ENCODE data around the gene PPP1CA. TPM values are rescaled to one million over a fixed set of nuclear protein-coding genes. Genes with fewer than 3 reads are reported as not detected.

The PPP1CA gene
- total RNA-seq, 1 donor from 2014 or later: 134 TPM

DNA sequence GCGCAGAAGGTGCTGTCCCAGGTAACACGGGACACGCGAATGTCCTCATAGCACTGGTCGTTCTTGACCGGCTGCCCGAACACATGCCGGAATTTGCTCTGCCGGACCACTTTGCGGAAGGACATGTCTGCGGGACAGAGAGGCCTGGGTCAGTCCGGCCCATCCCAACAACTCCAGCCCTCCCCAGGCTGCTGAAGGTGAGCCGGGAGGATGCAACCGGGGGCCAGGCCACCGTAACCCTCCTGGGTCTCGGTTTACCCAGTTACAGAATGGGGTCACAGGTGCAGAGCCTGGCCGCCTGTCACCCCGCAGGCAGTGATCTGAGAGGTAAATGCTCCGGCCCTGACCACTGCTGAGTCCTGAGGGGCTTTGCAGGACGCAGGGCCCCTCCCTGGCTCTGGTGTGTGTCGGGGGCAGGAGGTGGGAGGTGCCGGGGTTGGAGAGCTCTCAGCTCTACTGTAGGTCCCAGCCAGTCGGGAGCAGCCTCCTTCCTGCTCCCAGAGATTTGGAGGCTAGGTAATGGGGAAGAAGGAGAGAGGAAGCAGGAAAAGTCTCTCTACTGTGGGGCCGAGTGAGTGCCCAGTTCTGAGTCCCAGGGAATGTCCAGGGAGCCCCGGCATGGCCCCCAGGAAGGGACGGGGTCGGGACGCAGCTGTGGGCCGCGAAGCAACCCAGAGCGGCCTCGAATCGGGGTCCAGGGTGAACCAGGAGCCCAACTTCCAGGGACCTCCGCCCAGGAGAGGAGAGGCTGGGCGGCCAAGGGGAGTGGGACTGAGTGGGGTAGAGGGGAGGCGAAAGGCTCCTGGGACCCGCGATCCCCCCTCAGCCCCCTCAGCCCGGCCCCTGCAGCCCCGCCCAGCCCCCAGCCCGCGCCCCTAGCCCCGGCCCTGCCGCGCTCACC, 41.1 kb upstream of the PPP1CA start:
- no peaks in the 10 kb centered on the region for H3K27me3 ChIP-seq
- H3K4me3 ChIP-seq: peak overlapping the region; percentile 92
- H3K27ac ChIP-seq: peak overlapping the region; percentile 94
- TF ChIP-seq, protein P1, sequence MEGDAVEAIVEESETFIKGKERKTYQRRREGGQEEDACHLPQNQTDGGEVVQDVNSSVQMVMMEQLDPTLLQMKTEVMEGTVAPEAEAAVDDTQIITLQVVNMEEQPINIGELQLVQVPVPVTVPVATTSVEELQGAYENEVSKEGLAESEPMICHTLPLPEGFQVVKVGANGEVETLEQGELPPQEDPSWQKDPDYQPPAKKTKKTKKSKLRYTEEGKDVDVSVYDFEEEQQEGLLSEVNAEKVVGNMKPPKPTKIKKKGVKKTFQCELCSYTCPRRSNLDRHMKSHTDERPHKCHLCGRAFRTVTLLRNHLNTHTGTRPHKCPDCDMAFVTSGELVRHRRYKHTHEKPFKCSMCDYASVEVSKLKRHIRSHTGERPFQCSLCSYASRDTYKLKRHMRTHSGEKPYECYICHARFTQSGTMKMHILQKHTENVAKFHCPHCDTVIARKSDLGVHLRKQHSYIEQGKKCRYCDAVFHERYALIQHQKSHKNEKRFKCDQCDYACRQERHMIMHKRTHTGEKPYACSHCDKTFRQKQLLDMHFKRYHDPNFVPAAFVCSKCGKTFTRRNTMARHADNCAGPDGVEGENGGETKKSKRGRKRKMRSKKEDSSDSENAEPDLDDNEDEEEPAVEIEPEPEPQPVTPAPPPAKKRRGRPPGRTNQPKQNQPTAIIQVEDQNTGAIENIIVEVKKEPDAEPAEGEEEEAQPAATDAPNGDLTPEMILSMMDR (IDR thresholded peaks at IDR 0.05): no peak
- intact Hi-C loops (cut with DNase I): no loop called here
- peaks cover 24% of the 10 kb centered on the region for H3K4me1 ChIP-seq
- peaks cover 14% of the 10 kb centered on the region for H3K36me3 ChIP-seq
- no peak for DNase-seq
- ATAC-seq: peak; percentile 1
- no peaks in the 10 kb centered on the region for H3K9me3 ChIP-seq

DNA sequence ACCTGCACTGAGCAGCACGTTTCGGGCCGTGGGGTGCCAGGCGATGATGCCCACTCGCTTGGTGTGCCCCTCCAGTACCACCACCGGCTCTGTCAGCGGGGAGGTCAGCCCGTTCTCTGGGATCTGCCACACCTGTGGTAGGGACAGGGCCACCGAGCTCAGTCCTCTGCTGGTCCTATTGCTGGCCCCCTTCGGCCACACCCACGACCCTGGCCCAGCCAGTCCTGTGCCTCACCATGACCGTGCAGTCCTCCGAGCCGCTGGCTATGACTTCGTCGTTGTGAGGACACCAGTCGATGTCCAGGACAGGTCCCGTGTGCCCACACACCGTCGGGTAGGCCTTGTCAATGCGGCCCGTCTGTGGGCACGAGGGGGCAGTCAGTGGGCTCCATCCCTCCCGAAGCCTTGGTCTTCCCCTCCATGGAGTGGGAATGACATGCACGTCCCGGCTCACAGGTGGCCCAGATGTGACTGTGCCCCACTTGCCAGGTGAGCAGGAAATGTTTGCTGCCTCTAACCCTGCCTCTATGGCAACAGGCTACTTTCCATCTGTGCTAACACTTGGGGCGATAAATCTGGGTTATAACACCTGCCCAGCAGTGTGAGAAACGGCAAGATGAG, 40.2 kb upstream of the PPP1CA start:
- no peak for ATAC-seq
- intact Hi-C loops (cut with DNase I): no loop called here

DNA sequence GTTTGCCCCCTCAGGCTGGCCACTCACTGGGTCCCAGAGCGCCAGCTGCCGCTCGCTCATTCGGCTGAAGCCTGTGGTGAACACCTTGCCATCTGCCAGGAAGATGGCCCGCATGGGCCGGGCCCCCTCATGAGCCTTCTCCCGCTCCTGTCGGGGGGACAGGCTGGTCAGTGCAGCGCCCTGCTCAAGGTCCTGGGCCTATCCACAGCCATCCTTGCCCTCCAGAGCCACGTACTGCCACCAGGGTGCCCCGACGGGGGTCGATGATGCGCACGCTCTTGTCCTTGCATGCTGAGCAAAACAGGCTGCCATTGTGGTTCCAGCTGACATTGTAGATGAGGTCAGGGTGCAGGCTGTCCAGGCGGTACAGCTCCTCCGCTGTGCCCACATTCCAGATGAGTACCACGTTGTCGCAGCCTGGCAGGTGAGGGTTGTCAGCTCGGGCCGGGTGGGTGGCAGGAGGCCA, 39.5 kb upstream of the PPP1CA start:
- TF ChIP-seq, protein P1 (IDR thresholded peaks at IDR 0.05): no peak
- H3K36me3 ChIP-seq: peaks cover 18% of the 10 kb centered on the region
- peaks cover 24% of the 10 kb centered on the region for H3K4me1 ChIP-seq
- intact Hi-C loops (cut with DNase I): no loop called here
- no peak overlapping the region for H3K27ac ChIP-seq
- no peak overlapping the region for H3K4me3 ChIP-seq
- DNase-seq: no peak
- H3K9me3 ChIP-seq: no peaks in the 10 kb centered on the region
- no peak for ATAC-seq
- H3K27me3 ChIP-seq: no peaks in the 10 kb centered on the region

More for the DNA sequence above, 40.2 kb upstream of the PPP1CA start:
- Histone ChIP-seq H3K27ac (no peak overlapping the region), H3K4me1 (peaks cover 24% of the 10 kb centered on the region), H3K27me3 (no peaks in the 10 kb centered on the region), H3K9me3 (no peaks in the 10 kb centered on the region), H3K4me3 (no peak overlapping the region), H3K36me3 (peaks cover 18% of the 10 kb centered on the region)
- TF ChIP-seq, protein P1 (IDR thresholded peaks at IDR 0.05): no peak
- DNase-seq: no peak

DNA sequence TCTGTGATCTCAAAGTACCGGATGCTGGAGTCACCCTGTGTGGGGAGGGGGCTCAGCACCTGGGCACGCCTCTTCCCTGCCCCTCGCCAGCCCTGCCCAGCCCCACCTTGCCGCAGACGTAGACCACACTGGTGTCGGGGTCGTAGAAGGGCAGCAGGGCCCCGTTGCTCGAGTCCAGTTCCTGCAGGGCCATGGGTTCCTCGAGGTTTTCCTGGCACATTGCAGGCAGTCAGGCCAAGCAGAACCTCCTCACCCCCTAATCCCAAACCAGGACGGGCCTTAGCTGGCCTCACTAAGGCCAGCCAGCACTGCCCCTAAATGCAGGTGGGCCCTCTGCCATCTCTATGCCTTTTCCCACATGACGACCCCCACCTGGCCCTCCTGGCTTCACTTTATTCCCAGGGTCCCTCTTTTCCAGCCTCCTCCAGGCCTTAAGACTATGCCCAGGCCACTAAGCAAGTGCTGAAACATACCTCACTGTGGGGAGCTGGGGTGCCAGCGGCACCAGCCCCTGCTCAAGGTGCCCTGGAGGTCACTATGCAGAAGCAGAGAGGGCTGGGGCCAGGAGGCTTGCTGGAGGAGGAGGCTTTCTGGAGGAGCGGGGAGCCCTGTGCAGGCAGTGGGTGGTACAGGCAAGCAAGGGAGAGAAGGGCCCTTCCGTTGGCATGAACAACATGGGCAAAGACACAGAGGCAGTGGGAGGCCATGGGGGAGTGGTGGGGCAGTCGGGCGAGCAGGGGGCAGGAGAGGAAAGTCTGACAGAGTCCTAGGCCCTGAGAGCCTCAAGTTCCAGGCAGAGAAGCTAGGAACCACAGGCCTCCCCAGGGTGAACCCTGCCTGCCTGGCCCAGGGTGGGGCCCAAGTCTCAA, 38.8 kb upstream of the PPP1CA start:
- Histone ChIP-seq H3K4me3 (no peak overlapping the region), H3K36me3 (peaks cover 25% of the 10 kb centered on the region), H3K9me3 (no peaks in the 10 kb centered on the region), H3K27me3 (no peaks in the 10 kb centered on the region), H3K4me1 (peaks cover 24% of the 10 kb centered on the region), H3K27ac (peak overlapping the region; percentile 65)
- DNase-seq: no peak
- TF ChIP-seq, protein P1 (IDR thresholded peaks at IDR 0.05): no peak
- no peak for ATAC-seq
- intact Hi-C loops (cut with DNase I): no loop called here
